HCT116 (cell line): Measurements from ENCODE around the gene LYST. TPM values are rescaled to one million over a fixed set of nuclear protein-coding genes. Genes with fewer than 3 reads are reported as not detected.

ENCODE experiments used
- ATAC-seq: fragments of 200-7000 bp; cut with Tn5 transposase; 2 replicates; pipeline ENCODE4 v1.9.1; 2020; ENCODE audit warnings: mild to moderate bottlenecking, moderate library complexity
- BruUV-seq: library from RNA; stranded (reverse); fragments of 400-500 nt; replicated peaks from 2 replicates; lab custom pipeline; 2021; lab: Mats Ljungman, UMichigan
- CTCF ChIA-PET: fragments of 300-600 bp; sonication (Branson Sonifier 250); formaldehyde crosslinking; loops from one replicate; lab custom pipeline; 2021; ENCODE audit warnings: antibody characterized with exemption; lab: Charles Lee
- POLR2A ChIA-PET: fragments of 300-600, 350-600 bp; sonication (Branson Sonifier 250); formaldehyde crosslinking; loops from one replicate; lab custom pipeline; 2021; ENCODE audit warnings: antibody characterized with exemption; lab: Charles Lee
- RAD21 ChIA-PET, 2 experiments: fragments of 300-600 bp; sonication (Branson Sonifier 250); formaldehyde crosslinking; loops; one replicate each; lab custom pipeline; 2023; ENCODE audit warnings: low total read pairs in 2 of 2; ENCODE audit not compliant: uncharacterized antibody in 2 of 2, unreplicated experiment in 2 of 2, low non-redundant PET in 1 of 2; lab: Charles Lee
- DNase-seq: peaks from one replicate; pipeline ENCODE4 v3.0.0-alpha.2; 2010; ENCODE audit warnings: low read depth, low spot score
- H2AFZ ChIP-seq: fragments of 200-600 bp; shearing (Covaris generic), sonication (generic); 2 replicates; pipeline ENCODE4 v1.6.1; 2017; ENCODE audit warnings: low read depth, mixed run types, mixed read lengths, antibody characterized with exemption, low read length; ENCODE audit not compliant: poor library complexity, severe bottlenecking
- H3K27ac ChIP-seq: 2 replicates; pipeline ENCODE4 v1.5.1; 2012; ENCODE audit warnings: low read depth, low read length
- H3K27me3 ChIP-seq: fragments of 200-600 bp; sonication (generic); 2 replicates; pipeline ENCODE4 v1.6.1; 2016; ENCODE audit warnings: mixed run types, low read length, mixed read lengths; ENCODE audit not compliant: insufficient read depth
- H3K36me3 ChIP-seq, 2 experiments: fragments of 200-500 bp in 1 of 2; fragments of 200-600 bp in 1 of 2; sonication (Bioruptor generic) in 1 of 2; sonication (generic) in 1 of 2; 2 replicates each; pipeline versions ENCODE4 v1.5.1 to v1.6.1; 2014 to 2016; ENCODE audit warnings: low read length in 2 of 2, inconsistent platforms in 1 of 2, mixed read lengths in 1 of 2, mixed run types in 1 of 2; ENCODE audit not compliant: insufficient read depth in 2 of 2, control insufficient read depth in 1 of 2
- H3K4me1 ChIP-seq, 2 experiments: fragments of 200-600 bp in 1 of 2; sonication (generic) in 1 of 2; 2 replicates each; pipeline versions ENCODE4 v1.5.1 to v1.6.1; 2012 to 2017; ENCODE audit warnings: low read length in 2 of 2, inconsistent platforms in 1 of 2, mild to moderate bottlenecking in 1 of 2, mixed read lengths in 1 of 2, mixed run types in 1 of 2, moderate library complexity in 1 of 2; ENCODE audit not compliant: insufficient read depth in 2 of 2, control insufficient read depth in 1 of 2
- H3K4me2 ChIP-seq: fragments of 200-600 bp; sonication (generic); 2 replicates; pipeline ENCODE4 v1.6.1; 2017; ENCODE audit warnings: mixed run types, low read length, mixed read lengths
- H3K4me3 ChIP-seq, 2 experiments: fragments of 200-600 bp in 1 of 2; sonication (generic) in 1 of 2; replicated peaks in 1 of 2; 2 replicates each; pipeline ENCODE4 v1.5.1; 2011 to 2016; ENCODE audit warnings: low read length in 2 of 2, control low read depth in 1 of 2, low read depth in 1 of 2, mild to moderate bottlenecking in 1 of 2, mixed read lengths in 1 of 2, mixed run types in 1 of 2
- H3K79me2 ChIP-seq: fragments of 200-600 bp; sonication (generic); 2 replicates; pipeline ENCODE4 v1.6.1; 2017; ENCODE audit warnings: mild to moderate bottlenecking, mixed run types, low read length, moderate library complexity, mixed read lengths; ENCODE audit not compliant: insufficient read depth
- H3K9ac ChIP-seq: fragments of 200-600 bp; sonication (generic); 2 replicates; pipeline ENCODE4 v1.6.1; 2016; ENCODE audit warnings: low read length, mixed read lengths
- H3K9me2 ChIP-seq: fragments of 200-600 bp; sonication (generic), shearing (Covaris generic); 2 replicates; pipeline ENCODE4 v1.6.1; 2017; ENCODE audit warnings: mixed run types, mild to moderate bottlenecking, moderate library complexity; ENCODE audit not compliant: insufficient read depth
- H3K9me3 ChIP-seq, 2 experiments: fragments of 200-500 bp in 1 of 2; fragments of 200-600 bp in 1 of 2; sonication (Bioruptor generic) in 1 of 2; sonication (generic) in 1 of 2; 2 replicates each; pipeline ENCODE4 v1.6.1; 2014 to 2017; ENCODE audit warnings: low read length in 2 of 2, mixed read lengths in 2 of 2, inconsistent platforms in 1 of 2, low read depth in 1 of 2, mild to moderate bottlenecking in 1 of 2, mixed run types in 1 of 2, moderate library complexity in 1 of 2; ENCODE audit not compliant: control insufficient read depth in 1 of 2, insufficient read depth in 1 of 2
- H4K20me1 ChIP-seq: fragments of 200-600 bp; sonication (generic), shearing (Covaris generic); 2 replicates; pipeline ENCODE4 v1.6.1; 2017; ENCODE audit warnings: mixed run types, mild to moderate bottlenecking, moderate library complexity; ENCODE audit not compliant: insufficient read depth
- ATF3 ChIP-seq: IDR thresholded peaks from 2 replicates; pipeline ENCODE4 v1.6.1; 2012
- CEBPB ChIP-seq: IDR thresholded peaks from 2 replicates; pipeline ENCODE4 v1.6.1; 2012; ENCODE audit warnings: low read depth
- CTCF ChIP-seq, 3 experiments: fragments of 200-600 bp in 1 of 3; sonication (generic) in 1 of 3; IDR thresholded peaks in 2 of 3; conservative IDR thresholded peaks in 1 of 3; 2 replicates each; pipeline ENCODE4 v1.5.1; 2012 to 2017; ENCODE audit warnings: low read depth in 2 of 3, low read length in 2 of 3, antibody characterized with exemption in 1 of 3, borderline replicate concordance in 1 of 3, control low read depth in 1 of 3, mild to moderate bottlenecking in 1 of 3, mixed read lengths in 1 of 3, mixed run types in 1 of 3, moderate library complexity in 1 of 3; ENCODE audit not compliant: insufficient read depth in 1 of 3
- EGR1 ChIP-seq: IDR thresholded peaks from 2 replicates; pipeline ENCODE4 v1.6.1; 2012; ENCODE audit warnings: low read depth
- ELF1 ChIP-seq: IDR thresholded peaks from 2 replicates; pipeline ENCODE4 v1.6.1; 2012; ENCODE audit warnings: low read depth, borderline replicate concordance
- EZH2 ChIP-seq: fragments of 200-600 bp; sonication (generic); IDR thresholded peaks from 2 replicates; pipeline ENCODE4 v1.6.1; 2017; ENCODE audit warnings: antibody characterized with exemption, mixed run types
- EZH2phosphoT487 ChIP-seq: fragments of 200-600 bp; IDR thresholded peaks from 2 replicates; pipeline ENCODE4 v1.6.1; 2018; ENCODE audit warnings: antibody characterized with exemption, borderline replicate concordance
- MAX ChIP-seq: IDR thresholded peaks from 2 replicates; pipeline ENCODE4 v1.6.1; 2012
- POLR2AphosphoS5 ChIP-seq: IDR thresholded peaks from 2 replicates; pipeline ENCODE4 v1.6.1; 2011; ENCODE audit warnings: mild to moderate bottlenecking, low read depth, low read length, moderate library complexity
- RAD21 ChIP-seq: IDR thresholded peaks from 2 replicates; pipeline ENCODE4 v1.6.1; 2012; ENCODE audit warnings: low read depth, mild to moderate bottlenecking
- REST ChIP-seq: IDR thresholded peaks from 2 replicates; pipeline ENCODE4 v1.6.1; 2012; ENCODE audit warnings: low read depth
- SIN3A ChIP-seq: IDR thresholded peaks from 2 replicates; pipeline ENCODE4 v1.6.1; 2012; ENCODE audit warnings: low read depth
- SP1 ChIP-seq: IDR thresholded peaks from 2 replicates; pipeline ENCODE4 v1.6.1; 2012; ENCODE audit warnings: low read depth
- TCF7L2 ChIP-seq: IDR thresholded peaks from 2 replicates; pipeline ENCODE4 v1.7.0; 2011; ENCODE audit warnings: borderline replicate concordance, inconsistent platforms; ENCODE audit not compliant: insufficient read depth, insufficient read length; ENCODE audit errors: extremely low read depth
- YY1 ChIP-seq: IDR thresholded peaks from 2 replicates; pipeline ENCODE4 v1.6.1; 2011; ENCODE audit warnings: low read length, low read depth, moderate library complexity, mild to moderate bottlenecking; ENCODE audit not compliant: insufficient replicate concordance; ENCODE audit errors: extremely low read depth
- intact Hi-C: fragments of 100-400 bp; cut with micrococcal nuclease; formaldehyde crosslinking; loops from 2 replicates; pipeline ENCODE4 v1.10.0; 2022
- total RNA-seq: library from RNA; stranded (reverse); gene quantifications from one replicate; pipeline ENCODE4 v1.2.1, GENCODE V29; 2021; ENCODE audit not compliant: unreplicated experiment

Gene LYST
- total RNA-seq, 1 experiment from 2014 or later = 6.6 TPM

GRCh38 chr1:235817101-235817728 is 49.5 kb downstream of the LYST start (continued):
- TF ChIP-seq CTCF (IDR thresholded peaks at IDR 0.05 in 2 of 3, conservative IDR thresholded peaks at IDR 0.05 in 1 of 3; ENCODE audit: borderline replicate concordance in 1 of 3, insufficient read depth in 1 of 3, low read depth in 2 of 3, low read length in 2 of 3) = no peak
- TF ChIP-seq, all 23 proteins: peak for 0

GRCh38 chr1:235809688-235810397 is 56.9 kb downstream of the LYST start:
- Histone ChIP-seq H3K4me1 (no peaks in the 10 kb centered on the region), H3K27me3 (no peaks in the 10 kb centered on the region), H3K79me2 (no peaks in the 10 kb centered on the region), H3K4me2 (no peak overlapping the region), H4K20me1 (no peaks in the 10 kb centered on the region), H3K27ac (no peak overlapping the region), H3K4me3 (no peak overlapping the region), H3K9me2 (no peaks in the 10 kb centered on the region), H3K9ac (no peak overlapping the region), H2AFZ (no peak overlapping the region), H3K9me3 (no peaks in the 10 kb centered on the region), H3K36me3 (no peaks in the 10 kb centered on the region)
- ChIA-PET CTCF (no interaction called here), POLR2A (no interaction called here), RAD21 (no interaction called here)
- no peak for ATAC-seq
- DNase-seq = no peak
- intact Hi-C loops = no loop called here
- BruUV-seq = no TSS peak
- no peak for TF ChIP-seq POLR2AphosphoS5
- TF ChIP-seq CEBPB = no peak
- TF ChIP-seq SP1 = no peak
- no peak for TF ChIP-seq EZH2phosphoT487
- TF ChIP-seq EZH2 = no peak
- TF ChIP-seq TCF7L2 = no peak
- no peak for TF ChIP-seq SIN3A
- TF ChIP-seq RAD21 = no peak
- no peak for TF ChIP-seq EGR1
- TF ChIP-seq MAX = no peak
- TF ChIP-seq ELF1 = no peak
- no peak for TF ChIP-seq REST
- TF ChIP-seq YY1 = no peak
- TF ChIP-seq ATF3 = no peak
- TF ChIP-seq CTCF (IDR thresholded peaks at IDR 0.05 in 2 of 3, conservative IDR thresholded peaks at IDR 0.05 in 1 of 3; ENCODE audit: borderline replicate concordance in 1 of 3, insufficient read depth in 1 of 3, low read depth in 2 of 3, low read length in 2 of 3) = no peak
